ENCODE data around the gene DNAJC16.

DNA sequence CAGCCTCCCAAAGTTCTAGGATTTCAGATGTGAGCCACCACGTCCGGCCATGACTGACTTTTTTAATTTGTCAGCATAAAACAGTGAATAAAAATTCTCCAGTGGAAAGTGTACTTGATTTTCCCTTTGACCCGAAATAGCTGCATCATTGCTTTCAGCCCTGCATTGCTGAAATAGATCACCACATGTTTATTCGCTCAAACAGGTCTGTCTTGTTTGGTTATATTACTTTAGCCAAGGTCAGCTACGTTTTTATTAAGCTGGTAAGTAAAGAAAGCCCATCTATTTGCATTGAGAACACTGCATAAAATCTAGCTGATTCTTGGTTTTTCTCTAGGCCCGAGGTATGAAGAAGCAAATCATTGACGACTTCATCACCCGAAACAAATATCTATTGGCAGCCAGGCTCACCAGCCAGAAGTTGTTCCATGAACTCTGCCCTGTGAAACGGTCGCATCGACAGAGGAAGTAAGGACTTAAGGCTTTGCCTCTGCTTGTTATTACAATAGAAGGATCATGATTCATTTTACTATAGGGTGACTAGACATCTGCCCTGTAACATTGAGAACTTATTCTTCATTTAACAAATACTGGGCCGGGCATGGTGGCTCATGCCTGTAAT lies 32.7 kb downstream of the DNAJC16 start:
- TF ChIP-seq POLR2A (IDR thresholded peaks at IDR 0.05; ENCODE audit: extremely low read depth, insufficient read length): no peak
- TF ChIP-seq, protein P1, sequence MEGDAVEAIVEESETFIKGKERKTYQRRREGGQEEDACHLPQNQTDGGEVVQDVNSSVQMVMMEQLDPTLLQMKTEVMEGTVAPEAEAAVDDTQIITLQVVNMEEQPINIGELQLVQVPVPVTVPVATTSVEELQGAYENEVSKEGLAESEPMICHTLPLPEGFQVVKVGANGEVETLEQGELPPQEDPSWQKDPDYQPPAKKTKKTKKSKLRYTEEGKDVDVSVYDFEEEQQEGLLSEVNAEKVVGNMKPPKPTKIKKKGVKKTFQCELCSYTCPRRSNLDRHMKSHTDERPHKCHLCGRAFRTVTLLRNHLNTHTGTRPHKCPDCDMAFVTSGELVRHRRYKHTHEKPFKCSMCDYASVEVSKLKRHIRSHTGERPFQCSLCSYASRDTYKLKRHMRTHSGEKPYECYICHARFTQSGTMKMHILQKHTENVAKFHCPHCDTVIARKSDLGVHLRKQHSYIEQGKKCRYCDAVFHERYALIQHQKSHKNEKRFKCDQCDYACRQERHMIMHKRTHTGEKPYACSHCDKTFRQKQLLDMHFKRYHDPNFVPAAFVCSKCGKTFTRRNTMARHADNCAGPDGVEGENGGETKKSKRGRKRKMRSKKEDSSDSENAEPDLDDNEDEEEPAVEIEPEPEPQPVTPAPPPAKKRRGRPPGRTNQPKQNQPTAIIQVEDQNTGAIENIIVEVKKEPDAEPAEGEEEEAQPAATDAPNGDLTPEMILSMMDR (IDR thresholded peaks at IDR 0.05; ENCODE audit: low read depth, low read length): no peak
- TF ChIP-seq MYC (IDR thresholded peaks at IDR 0.05; ENCODE audit: low read depth, low read length): no peak
- TF ChIP-seq, protein P2, sequence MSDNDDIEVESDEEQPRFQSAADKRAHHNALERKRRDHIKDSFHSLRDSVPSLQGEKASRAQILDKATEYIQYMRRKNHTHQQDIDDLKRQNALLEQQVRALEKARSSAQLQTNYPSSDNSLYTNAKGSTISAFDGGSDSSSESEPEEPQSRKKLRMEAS (IDR thresholded peaks at IDR 0.05; ENCODE audit: low read depth, low read length): no peak

Data from NB4 (cell line).